Mesenteric fat pad (tissue), 1 donor: Measurements from ENCODE around the gene PAK2. TPM values are rescaled to one million over a fixed set of nuclear protein-coding genes. Genes with fewer than 3 reads are reported as not detected.
"Not testable (repeated sequence)": the region's sequence is repeated elsewhere in the genome, so short reads cannot be mapped to it uniquely, and the experiment has no call there.

Source experiments
- DNase-seq: peaks from one replicate; pipeline ENCODE4 v3.0.0-alpha.2; 2020; ENCODE audit warnings: low spot score
- long read RNA-seq: library from polyadenylated mRNA; unstranded; transcript quantifications from one replicate; pipeline ENCODE4 v2.0.0, GENCODE V29; 2020
- total RNA-seq: library from RNA; stranded (reverse); fragmentation: NEBNext Ultra II Directional; extraction: Animal tissue kit (Norgen Biotek cat#: 25700); gene quantifications from one replicate; pipeline ENCODE4 v1.2.1, GENCODE V29; 2021
- donor health status: DM: yes; HTN: yes; CAD: no.

PAK2 gene
- total RNA-seq, result 105 TPM
- long read RNA-seq, full-length matches to known transcripts, result 9 of 60 reads
- long read RNA-seq, partial matches to known transcripts, result 38 of 60 reads
- long read RNA-seq, other reads (novel, unspliced or antisense), result 13 of 60 reads

DNA sequence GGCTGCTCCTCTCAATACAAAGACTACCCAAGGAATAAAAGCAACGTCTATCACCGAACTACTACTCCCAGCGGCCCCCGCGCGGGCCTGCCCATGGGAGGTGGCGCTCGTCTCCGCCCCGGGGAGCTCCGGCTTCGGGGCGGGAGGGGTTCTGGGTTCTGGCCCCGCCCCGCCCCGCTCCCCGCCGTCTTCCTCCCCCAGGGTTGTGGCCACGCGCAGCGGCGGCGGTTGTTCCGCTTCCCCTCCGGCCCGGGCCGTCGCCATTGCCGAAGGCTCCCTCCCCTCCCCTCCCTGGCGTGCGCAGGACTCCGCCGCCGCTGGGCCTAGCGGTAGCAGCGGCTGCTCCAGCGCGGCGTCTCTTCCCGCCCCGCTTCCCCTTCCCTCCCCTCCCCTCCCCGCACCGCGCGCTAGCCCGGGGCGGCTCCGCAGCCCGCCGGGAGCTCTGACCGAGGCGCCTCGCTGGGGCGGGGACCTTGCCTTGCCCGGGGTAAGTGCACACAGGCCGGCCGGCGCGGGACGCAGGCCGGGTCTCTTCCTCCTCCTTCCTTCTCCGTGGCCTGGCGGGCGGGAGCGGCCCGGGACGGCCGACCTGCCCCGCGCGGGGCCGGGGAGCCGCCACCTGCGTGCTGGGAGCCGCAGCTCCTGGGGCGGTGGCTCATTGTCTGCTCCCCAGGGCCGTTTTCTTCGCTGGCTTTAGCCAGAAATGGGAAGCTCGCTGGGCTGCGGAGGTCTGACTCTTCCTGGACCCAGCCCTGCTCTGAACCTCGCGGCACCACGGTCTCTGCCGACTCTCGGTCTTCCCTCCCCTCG lies at the start of gene PAK2:
Gene PAK2 (plus strand): TSS at position 187 of the 810 bp plus-strand sequence. CDS start 42,790 bp downstream, outside the sequence.
- DNase-seq, result peak; percentile 97

DNA sequence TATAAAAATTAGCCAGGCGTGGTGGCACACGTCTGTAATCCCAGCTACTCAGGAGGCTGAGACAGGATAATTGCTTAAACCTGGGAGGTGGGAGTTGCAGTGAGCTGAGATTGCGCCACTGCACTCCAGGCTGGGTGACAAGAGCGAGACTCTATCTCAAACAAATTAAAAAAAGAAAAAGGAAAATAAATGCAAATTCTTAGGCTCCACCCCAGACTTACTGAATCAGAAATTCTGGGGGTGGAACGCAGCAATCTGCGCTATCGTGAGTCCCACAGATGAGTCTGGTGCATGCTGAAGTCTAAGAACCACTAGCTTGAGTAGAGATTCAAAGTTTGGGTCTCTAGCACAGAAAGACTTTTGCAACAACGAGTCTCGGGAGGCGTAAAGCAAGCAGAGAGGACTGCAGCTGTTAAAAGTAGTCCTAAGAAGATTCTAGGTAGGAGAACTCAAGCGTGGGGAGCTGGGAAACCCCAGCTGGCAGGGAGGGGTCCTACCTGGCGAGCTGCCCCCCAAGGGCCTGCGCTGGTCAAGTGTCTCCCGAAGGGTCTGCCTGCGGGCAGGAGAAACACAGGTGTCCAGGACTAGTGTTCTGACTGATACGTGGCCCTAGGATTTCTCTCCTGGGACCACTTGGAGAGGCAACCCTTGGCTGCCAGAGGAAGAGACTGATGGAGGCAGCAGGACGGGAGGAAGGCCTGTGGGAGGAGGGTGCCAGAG lies 49.6 kb upstream of the PAK2 start:
- DNase-seq, result no peak

DNA sequence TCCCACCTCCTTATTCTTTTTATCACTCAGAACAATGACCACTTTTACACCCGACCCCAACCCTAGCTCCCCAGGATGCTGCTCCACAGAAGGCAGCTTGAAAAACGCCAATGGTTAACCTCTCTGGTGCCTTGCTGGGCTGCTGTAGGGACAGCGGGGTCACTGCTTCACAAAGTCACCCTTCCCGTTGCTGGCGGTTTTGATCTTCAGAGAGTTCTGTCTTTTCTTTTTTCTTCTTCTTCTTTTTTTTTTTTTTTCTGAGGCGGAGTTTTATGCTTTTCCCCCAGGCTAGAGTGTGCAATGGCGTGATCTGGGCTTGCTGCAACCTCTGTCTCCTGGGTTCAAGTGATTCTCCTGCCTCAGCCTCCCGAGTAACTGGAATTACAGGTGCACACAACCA lies 48.3 kb upstream of the PAK2 start:
- DNase-seq, result no peak

DNA sequence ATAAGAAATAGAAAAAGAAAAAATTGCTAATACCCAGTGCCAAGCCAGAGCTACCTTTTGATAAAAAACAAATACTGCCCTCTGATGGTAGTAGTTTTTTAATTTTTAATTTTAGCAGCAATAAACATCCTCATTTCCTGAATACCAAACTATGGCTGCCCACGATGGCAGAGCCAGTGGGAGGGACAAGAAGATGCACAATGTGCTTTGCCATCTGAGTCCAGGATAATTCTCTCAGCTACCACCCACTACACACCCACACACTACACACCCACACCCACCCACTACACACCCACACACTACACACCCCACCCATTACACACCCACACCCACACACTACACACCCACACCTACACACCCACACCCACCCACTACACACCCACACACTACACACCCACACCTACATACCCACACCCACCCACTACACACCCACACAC lies 45.4 kb upstream of the PAK2 start:
- no peak for DNase-seq

DNA sequence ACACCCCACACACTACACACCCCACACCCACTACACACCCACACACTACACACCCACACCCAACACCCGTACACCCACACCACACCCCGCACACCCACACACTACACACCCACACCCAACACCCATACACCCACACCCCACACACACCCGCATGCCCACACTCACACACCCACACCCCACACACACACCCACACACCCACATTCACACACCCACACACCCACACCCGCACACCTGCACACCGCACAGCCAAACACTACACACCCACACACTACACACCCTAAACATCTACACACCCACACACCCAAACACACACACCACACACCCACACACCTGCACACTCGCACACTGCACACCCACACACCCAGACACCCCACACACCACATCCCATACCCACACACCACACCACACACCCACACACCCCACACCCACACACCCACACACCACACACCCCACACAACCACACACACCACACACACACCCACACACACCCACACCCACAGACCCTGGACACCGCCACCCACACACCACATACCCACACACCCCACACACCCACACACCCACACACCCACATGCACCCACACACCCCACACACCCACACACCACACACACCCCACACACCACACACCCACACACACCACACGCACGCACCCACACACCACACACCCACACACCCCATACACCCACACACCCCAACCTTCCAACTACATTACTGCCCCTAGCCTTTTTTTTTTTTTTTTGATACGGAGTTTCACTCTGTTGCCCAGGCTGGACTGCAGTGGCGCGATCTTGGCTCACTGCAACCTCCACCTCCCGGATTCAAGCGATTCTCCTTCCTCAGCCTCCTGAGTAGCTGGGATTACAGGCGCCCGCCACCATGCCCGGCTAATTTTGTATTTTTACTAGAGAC lies 44.5 kb upstream of the PAK2 start:
- DNase-seq, result no peak

DNA sequence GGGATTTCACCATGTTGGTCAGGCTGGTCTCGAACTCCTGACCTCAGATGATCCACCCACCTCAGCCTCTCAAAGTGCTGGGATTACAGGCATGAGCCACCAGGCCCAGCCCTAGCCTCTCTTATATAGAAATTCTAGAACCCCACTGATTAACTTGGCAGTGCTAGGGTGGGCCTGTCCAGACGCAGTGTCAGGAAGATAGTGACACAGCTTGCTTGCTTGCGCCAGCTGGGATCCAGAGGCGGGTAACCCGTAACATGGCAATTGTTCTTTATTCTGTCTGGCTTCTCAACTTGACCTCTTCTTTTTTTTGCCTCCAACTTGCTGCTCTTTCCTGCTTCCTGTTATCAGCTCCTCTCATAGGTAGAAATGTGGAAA lies 43.8 kb upstream of the PAK2 start:
- DNase-seq, result no peak

DNA sequence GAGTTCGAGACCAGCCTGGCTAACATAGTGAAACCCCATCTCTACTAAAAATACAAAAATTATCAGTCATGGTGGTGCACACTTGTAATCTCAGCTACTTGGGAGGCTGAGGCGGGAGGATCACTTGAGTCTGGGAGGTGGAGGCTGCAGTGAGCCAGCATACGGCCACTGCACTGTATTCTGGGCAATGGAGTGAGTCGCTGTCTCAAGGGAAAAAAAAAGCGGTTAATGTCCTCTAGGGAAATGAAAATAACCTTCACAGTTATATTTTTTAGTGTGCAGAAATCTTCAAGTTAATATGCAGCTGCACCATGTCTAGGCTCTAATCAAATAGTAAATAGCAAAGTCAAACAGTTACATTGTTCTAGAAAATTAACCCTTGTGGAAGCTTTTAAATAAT lies 42.4 kb upstream of the PAK2 start:
- DNase-seq, result no peak

DNA sequence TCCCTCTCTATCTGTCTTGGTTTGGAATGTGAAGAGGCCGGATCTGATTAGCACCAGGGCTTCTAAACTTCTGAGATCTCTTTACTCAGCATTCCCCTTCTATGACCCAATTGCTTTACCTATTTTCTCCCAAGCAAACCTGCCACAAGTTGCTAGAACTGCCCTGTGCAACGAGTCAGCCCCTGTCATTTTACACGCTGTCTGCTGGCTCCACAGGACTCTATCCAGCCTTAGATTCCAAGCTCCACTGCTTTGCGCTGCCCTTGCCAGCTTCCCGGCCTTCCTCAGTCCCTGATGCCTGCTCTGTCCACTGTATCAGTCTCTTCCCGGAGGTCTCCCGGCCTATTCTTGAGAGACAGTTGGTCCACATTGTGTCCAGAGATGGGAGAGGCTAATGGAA lies 39.9 kb upstream of the PAK2 start:
- no peak for DNase-seq

DNA sequence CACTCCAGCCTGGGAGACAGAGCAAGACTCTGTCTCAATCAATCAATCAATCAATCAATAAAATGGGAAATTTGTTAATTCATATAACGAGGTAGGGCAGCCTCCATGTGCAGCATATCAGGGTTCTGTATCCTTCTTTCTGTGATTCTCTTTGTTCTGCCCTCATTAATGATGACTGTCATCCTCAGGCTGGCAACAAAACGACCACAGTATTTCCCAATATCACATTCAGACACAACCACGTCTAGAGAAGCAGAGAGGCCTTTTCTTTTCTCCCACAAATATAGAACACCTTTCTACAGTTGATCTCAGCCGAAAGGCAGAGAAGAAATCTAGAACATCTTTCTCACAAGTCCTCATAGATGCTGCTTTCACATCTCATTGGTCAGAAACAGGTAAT lies 38.9 kb upstream of the PAK2 start:
- no peak for DNase-seq

DNA sequence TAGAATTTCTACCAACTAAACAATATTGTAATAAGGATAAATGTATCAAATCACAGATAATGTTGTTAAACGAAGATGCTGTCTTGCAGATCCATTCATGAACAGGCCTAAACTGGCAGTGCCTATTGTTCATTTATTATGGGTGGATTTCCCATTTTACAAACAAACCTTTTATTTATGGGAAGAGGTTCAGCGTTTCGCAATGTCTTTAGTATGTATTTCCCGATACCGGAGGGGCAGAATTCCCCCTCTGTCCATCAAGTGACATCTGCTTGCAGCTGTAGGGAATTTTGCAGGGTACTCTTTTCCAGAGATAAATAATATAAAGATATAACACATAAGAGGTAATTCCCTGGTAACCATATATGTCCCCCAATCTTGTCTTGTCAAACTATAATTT lies 33.3 kb upstream of the PAK2 start:
- no peak for DNase-seq

DNA sequence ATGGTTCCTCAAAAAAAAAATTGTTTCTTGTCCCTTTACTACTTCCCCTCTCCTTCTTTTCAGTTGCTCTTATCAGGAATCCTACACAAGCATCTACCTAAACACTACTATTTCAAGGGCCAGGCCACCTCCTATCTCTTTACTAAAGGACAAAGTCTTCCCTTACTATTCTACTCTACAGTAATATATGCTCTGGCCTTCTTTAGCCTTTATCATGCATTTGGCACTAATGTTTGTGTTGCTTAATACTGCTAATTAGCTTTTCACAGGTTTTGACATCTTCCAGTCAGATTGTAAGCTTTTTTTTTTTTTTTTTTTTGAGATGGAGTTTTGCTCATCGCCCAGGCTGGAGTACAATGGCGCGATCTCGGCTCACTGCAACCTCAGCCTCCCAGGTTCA lies 32.9 kb upstream of the PAK2 start:
- DNase-seq, result no peak

DNA sequence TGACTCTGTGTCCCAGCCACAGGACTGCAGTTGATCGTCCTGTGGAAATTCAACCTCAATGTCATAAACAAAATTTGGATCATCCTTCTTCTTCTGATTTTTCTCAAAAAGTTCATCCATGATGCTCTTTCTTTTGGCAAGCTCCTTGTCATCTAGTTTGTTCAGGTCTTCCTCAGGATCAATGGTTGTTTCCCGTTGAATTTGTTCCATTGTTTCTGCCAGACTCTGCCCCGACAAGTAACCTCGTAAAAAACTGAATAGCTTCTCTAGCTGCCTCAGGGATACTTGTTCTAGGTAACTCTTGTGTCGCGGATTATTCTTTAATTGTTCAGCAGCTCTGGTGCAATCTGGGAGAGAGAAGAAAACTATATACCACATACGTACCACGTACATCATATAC lies 32.1 kb upstream of the PAK2 start:
- no peak for DNase-seq

DNA sequence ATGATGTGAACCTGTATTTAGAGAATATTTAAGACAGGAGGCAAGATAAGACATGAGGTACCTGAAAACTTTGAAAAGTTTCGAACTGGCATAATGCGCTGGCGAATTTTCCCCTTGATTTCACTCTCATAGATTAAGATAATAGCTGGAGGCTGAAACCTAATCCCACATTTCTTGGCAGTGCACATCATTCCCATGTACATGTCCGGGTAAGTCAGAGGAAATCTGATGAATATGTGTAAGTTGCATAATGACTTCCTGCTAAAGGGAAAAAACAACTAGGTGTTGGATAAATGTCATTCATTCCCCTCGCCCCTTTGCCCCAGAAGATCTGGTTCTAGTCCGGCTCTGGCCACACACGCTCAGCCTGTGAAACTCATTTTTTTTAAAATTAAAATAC lies 31.2 kb upstream of the PAK2 start:
- DNase-seq, result no peak

DNA sequence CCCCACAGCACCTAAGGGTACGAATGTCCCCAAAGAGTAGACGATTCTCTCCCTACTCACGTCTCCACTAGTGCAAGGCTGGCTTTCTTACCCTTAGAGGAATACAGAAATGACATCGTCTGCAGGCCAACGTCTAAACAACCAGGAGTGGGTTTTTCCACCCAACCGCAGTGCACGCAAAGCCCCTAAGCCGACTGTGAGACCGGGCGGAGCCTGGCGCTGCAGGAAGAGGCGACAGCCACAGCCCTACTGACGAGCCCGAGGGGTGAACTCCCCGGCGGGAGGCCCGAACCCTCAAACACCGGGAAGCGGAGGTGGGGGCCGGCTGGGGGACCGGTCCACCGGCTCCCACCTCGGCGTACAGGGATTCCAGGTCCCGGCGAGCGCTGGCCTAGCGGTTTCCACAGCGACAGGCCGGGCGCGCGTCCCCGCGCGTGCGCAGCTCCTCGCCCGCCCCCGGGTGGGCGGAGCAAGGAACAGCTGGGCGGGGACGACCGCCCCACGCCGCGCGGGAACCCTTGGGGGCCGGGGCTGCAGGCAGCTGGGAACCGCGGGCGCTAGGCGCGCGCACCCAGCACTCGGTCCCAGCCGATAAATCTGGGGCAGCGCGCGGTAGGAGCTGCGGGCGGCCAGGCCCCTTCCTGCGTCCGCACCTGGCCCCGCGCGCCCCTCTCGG lies 27.7 kb upstream of the PAK2 start, which contains the start of the genes CEP19 and PIGX:
Gene CEP19 (minus strand): TSS at position 413 of the 676 bp plus-strand sequence. CDS start 3,593 bp downstream, outside the sequence.
Gene PIGX (plus strand): TSS at position 540 of the 676 bp plus-strand sequence.
- peak; percentile 98 for DNase-seq

DNA sequence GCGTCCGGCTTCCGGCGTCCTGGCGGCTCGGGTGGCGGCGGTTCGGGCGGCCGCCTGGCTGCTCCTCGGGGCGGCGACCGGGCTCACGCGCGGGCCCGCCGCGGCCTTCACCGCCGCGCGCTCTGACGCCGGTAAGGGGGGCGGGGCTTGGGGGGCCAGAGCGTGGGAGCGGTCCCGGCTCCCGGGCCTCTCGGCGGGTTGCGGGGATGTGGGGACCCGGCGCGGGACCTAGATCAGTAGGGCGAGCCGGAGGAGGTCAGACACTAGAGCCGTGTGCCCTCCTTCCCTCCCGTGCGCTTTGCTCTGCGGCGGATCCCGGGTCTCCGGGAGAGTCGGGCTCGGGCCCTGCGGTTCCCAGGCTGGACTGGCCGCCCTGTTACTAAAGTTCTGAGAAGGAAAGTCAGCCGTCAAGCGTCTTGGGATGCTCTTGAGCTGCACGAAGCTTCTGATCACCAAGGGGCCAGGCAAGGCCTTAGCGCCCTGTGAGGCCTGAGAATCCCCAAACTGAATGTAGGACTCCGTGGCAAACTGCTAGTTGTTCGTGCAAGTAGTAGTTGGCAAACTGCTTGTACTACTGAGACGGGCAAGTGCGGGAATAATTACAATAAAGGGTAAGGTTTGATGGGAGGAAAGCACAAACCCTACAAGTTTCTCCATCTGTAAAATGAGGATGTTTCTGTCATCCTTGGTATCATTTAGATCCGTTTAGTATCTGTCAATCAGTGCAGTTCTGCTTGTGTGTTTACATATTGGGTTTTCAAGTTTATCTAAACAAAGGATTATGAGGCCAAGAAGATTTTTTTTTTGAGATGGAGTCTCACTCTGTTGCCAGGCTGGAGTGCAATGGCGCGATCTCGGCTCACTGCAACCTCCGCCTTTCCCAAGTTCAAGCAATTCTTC lies 26.9 kb upstream of the PAK2 start:
- peak; percentile 92 for DNase-seq

DNA sequence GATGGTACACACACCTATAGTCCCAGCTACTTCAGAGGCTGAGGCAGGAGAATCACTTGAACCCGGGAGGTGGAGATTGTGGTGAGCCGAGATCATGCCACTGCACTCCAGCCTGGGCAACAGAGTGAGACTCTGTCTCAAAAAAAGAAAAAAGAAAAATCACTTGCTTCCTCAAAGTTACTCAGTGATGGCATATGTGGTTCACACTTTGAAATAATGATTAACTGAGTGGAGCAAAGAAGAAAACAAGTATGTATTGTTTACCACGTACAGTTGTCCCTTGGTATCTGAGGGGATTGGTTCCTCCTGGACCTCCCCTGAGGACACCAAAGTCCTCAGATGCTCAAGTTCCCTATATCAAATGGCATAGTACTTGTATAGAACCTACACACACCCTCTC lies 22.5 kb upstream of the PAK2 start:
- DNase-seq, result not testable (repeated sequence)

DNA sequence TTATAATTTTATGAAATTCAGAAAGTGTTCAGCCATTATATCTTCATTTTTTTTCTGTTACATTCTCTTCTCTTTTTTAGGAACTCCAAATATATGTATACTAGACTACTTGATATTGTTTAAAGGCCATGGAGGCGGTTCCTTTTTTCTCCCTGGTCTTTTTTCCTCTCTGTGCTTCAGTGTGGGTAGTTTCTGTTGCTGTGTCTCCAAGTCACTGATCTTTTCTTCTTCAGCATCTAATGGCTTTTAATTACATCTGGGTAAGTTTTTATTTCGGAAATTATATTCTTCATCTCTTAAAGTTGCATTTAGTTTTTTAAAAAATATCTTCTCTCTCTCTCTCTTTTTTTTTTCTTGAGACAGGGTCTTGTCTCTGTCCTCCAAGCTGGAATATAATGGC lies 18.6 kb upstream of the PAK2 start:
- DNase-seq, result no peak

DNA sequence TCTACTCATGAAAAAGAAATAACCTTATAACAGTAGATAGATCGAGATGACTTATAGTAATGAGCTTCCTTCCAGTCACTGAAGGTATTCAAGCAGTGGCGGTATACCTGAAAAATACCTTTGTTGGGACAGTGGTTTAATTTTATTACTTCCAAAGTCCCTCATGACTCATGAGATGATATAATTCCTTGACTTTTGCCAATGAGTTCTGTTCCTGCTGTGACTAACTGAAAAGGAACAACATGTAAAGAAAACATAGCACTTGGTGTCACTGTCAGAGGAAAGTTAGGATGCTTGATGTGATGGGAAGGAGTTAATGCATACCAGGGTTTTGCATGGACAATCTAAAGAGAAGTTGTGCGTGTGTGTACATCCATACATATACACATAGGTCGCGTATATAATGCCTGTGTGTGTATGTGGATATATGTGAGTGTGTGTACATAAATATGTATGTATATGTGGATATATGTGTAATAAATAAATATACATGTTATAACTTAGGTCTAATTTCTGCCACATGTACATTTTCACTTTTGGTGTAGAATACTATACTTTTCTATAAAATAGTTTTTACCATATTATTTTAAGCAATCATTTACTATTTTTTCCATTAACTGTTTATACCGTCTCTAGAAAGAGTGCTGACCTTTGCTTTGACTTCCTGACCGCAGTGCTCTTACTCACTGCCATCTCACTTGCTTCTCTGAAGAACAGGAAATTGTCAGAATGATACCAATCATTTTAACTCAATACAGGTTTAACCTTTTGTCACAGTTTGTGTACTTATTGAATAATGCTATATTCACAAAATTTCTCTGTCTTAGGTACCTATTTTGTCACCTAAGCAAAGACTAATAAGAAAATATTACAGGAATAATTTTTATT lies 12.6 kb upstream of the PAK2 start:
- no peak for DNase-seq

DNA sequence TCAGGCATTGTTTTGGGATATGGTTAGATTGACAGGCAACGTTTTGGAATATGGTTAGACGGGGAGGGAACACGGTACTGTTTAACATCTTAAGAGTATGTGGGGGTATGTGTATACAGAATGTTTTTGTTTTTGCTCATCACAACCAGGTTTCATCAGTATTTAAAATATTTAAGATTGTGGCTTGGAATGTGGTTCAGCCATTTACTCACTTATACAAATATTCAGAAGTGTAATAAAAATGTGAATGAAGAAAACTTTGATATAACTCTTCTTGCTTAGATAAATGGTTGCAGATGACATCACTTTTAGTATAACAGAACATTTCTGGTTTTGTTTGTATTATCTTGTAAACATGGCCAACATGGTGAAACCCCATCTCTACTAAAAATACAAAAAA lies 3.9 kb upstream of the PAK2 start:
- no peak for DNase-seq
